A375 (cell line): ENCODE results near the gene SFTPA2. TPM values are rescaled to one million over a fixed set of nuclear protein-coding genes. Genes with fewer than 3 reads are reported as not detected.

Source experiments
- small RNA-seq: library from RNA; depleted of rRNA; stranded (forward); fragments of <200 nt; gene quantifications from one replicate; pipeline ENCODE3, GENCODE V24; 2014
- total RNA-seq: library from RNA; depleted of rRNA; stranded (reverse); fragments of >200 nt; shearing (Covaris generic); gene quantifications from 2 replicates; pipeline ENCODE4 v1.2.3, GENCODE V29; 2014; rRNA removed

Gene SFTPA2
- total RNA-seq, result not detected in 2 replicates

DNA sequence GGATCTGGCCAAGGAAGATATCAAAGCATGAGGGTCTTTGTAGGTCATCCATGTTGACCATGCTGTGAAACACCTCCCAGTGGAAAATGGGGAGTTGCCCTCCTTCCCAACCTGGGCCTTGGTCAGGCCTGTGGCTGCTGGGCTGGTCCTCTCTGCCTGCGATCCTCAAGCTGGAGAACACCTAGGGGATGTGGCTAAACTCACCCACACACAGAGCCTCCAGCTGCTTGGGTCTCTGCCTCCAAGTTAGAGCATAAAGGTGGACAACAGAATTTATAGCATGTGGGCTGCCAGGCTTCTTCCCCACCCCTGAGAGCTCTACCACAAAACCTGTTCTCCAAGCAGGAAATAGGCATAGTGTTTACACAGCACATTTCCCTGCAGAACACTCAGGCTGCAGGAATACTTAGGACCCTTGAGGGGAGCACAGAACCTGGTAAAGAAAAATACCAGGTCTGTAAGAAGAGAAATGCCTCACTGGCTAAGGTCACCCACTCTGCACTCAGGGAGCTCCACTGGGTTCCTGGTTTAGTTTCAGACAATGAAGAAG is at the start of gene SFTPA2:
Gene SFTPA2 (minus strand): TSS at position 248 of the 550 bp plus-strand sequence. CDS start 924 bp downstream, outside the sequence.

DNA sequence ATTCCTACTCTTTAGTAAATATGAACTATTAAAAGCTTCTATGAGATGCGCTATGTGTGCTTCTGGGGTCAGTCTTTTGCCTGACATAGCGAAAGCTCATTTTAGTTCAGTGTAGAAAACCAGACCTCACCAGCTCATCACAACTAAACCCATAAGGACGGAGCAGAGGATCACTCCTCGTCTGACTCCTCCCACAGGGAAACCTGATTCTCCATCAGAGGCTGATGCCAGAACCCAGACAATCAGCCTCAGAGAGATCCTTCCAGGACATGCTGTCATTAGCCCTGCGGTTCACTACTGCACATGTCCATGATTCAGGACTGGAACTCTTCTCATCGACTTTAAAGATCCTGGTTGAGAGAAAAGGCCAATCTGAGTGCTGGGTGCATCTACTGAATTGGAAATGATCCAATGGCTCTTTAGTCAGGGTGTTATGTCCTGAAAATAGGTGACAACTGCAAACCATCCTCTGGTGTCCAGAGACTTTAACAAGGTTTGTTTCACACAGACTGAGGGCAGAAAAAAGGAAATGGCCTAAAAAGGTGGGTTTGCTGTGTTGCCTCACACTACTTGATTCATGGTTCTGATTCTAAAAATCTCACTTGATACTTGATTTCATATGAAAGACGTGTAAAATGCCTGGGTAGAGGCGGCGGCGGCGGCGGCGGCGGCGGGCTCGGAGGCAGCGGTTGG is 48.2 kb downstream of the SFTPA2 start, which contains the start of gene EIF5AL1:
Gene EIF5AL1 (plus strand): TSS at position 643 of the 693 bp plus-strand sequence. CDS start 117 bp downstream, outside the sequence.

Small RNA genes within 50 kb of the gene (small RNA-seq; reads per million reads assigned to genes)
- gene BX248123.2, result not detected
- not detected for gene RPS12P18

Other genes with a start within 250 kb of the SFTPA2 start
- 50.2 and 57.8 TPM in 2 replicates for gene PPIF, start 212.9 kb downstream of the SFTPA2 start, total RNA-seq
- 25.8 and 29.0 TPM in 2 replicates for gene ZCCHC24, start 114.8 kb downstream of the SFTPA2 start, total RNA-seq
- gene EIF5AL1, start 47.9 kb downstream of the SFTPA2 start, total RNA-seq, result 0.40 and 1.0 TPM in 2 replicates
- gene SFTPA1, start 50.5 kb upstream of the SFTPA2 start, total RNA-seq, result not detected in 2 replicates
- gene NUTM2B, start 142.8 kb upstream of the SFTPA2 start, total RNA-seq, result 0.42 and 0.91 TPM in 2 replicates